Measurements from ENCODE around the gene CIC. TPM values are rescaled to one million over a fixed set of nuclear protein-coding genes. Genes with fewer than 3 reads are reported as not detected.

CIC gene
- total and polyA plus RNA-seq, 9 of the 15 experiments (the other 6 are each of a cell fraction or from before 2014, with no cell fraction given): 0.07 to 44.7 (median 8.6) TPM

GRCh38 chr19:42228641-42229040, 40.4 kb upstream of the CIC start (continued):
- TF ChIP-seq ARID4B (CRISPR knock-in tag; IDR thresholded peaks at IDR 0.05): 0 out of 2 replicates have a peak, but pooled peaks have one; percentile 2
- TF ChIP-seq MCM5 (IDR thresholded peaks at IDR 0.05; ENCODE audit: low read depth): no peak
- 0 out of 2 replicates have a peak, but pooled peaks have one; percentile 37 for TF ChIP-seq MYC (IDR thresholded peaks at IDR 0.05; ENCODE audit: low read depth, low read length)
- TF ChIP-seq MYC (CRISPR knock-in tag; IDR thresholded peaks at IDR 0.05; ENCODE audit: borderline replicate concordance, low read depth): no peak
- TF ChIP-seq SUPT5H (IDR thresholded peaks at IDR 0.05): 0 out of 2 replicates have a peak, but pooled peaks have one; percentile 30
- TF ChIP-seq CBFA2T2 (conservative IDR thresholded peaks at IDR 0.05): 0 out of 2 replicates have a peak, but pooled peaks have one; percentile 29
- TF ChIP-seq MGA (IDR thresholded peaks at IDR 0.05): 0 out of 2 replicates have a peak, but pooled peaks have one; percentile 17
